H1 (cell line): ENCODE results near the gene MAML3. TPM values are rescaled to one million over a fixed set of nuclear protein-coding genes. Genes with fewer than 3 reads are reported as not detected.

Experiments used
- CREB1 ChIP-seq: IDR thresholded peaks from 2 replicates; pipeline ENCODE4 v1.6.1; 2012; ENCODE audit warnings: inconsistent platforms
- EGR1 ChIP-seq: IDR thresholded peaks from 2 replicates; pipeline ENCODE4 v1.6.1; 2011; ENCODE audit warnings: low read depth, low read length, borderline replicate concordance
- GABPA ChIP-seq: IDR thresholded peaks from 2 replicates; pipeline ENCODE4 v1.6.1; 2011; ENCODE audit warnings: mild to moderate bottlenecking, low read length, moderate library complexity, borderline replicate concordance; ENCODE audit not compliant: insufficient read depth
- HDAC6 ChIP-seq: IDR thresholded peaks from one replicate; pipeline ENCODE4 v1.7.1; 2012; ENCODE audit warnings: low read depth, mild to moderate bottlenecking, inconsistent platforms, low read length, moderate library complexity
- KDM4A ChIP-seq: IDR thresholded peaks from one replicate; pipeline ENCODE4 v1.7.1; 2012; ENCODE audit warnings: low read depth, mild to moderate bottlenecking, moderate library complexity, low read length, inconsistent platforms; ENCODE audit not compliant: severe bottlenecking
- MAFK ChIP-seq: IDR thresholded peaks from 2 replicates; pipeline ENCODE4 v1.6.1; 2012; ENCODE audit warnings: low read depth, mild to moderate bottlenecking, improper control_type of control experiment, low read length
- POLR2A ChIP-seq, 2 experiments: IDR thresholded peaks; 1 replicate in 1 of 2; 2 replicates in 1 of 2; pipeline ENCODE4 v1.6.1; 2011; ENCODE audit warnings: low read depth in 2 of 2, low read length in 2 of 2, mild to moderate bottlenecking in 2 of 2; ENCODE audit errors: control extremely low read depth in 1 of 2
- RAD21 ChIP-seq, 2 experiments: IDR thresholded peaks in 1 of 2; conservative IDR thresholded peaks in 1 of 2; 2 replicates each; pipeline ENCODE4 v1.6.1; 2011; ENCODE audit warnings: low read depth in 2 of 2, low read length in 2 of 2, improper control_type of control experiment in 1 of 2, inconsistent platforms in 1 of 2, mild to moderate bottlenecking in 1 of 2, moderate library complexity in 1 of 2
- SP2 ChIP-seq: IDR thresholded peaks from 2 replicates; pipeline ENCODE4 v1.6.1; 2012; ENCODE audit warnings: mild to moderate bottlenecking, low read length, inconsistent platforms
- TAF1 ChIP-seq: IDR thresholded peaks from 2 replicates; pipeline ENCODE4 v1.6.1; 2011; ENCODE audit warnings: mild to moderate bottlenecking, low read depth, low read length
- TBP ChIP-seq: IDR thresholded peaks from 2 replicates; pipeline ENCODE4 v1.6.1; 2011; ENCODE audit warnings: low read depth, low read length, improper control_type of control experiment
- polyA plus RNA-seq, 7 experiments: library from polyadenylated mRNA; depleted of rRNA in 3 of 7; stranded (reverse) in 5 of 7; unstranded in 2 of 7; fragments of >200 nt in 5 of 7; fragments of 200-250 nt in 2 of 7; gene quantifications; 1 replicate in 5 of 7; 2 replicates in 1 of 7; 4 replicates in 1 of 7; pipeline versions ENCODE4 v1.2.1 to v1.2.3, GENCODE V29; 2011 to 2013; ENCODE audit warnings: missing spikeins in 2 of 7, mixed read lengths in 2 of 7
- total RNA-seq: library from RNA; stranded (reverse); fragmentation: NEBNext Ultra II Directional; extraction: Animal tissue kit (Norgen Biotek cat#: 25700); gene quantifications from 2 replicates; pipeline ENCODE4 v1.2.1, GENCODE V29; 2021
- TF ChIP-seq, protein P1 (sequence below): fragments of 300-600 bp; sonication (generic); IDR thresholded peaks from 2 replicates; pipeline ENCODE4 v1.7.1; 2012; ENCODE audit warnings: low read length, moderate library complexity, mild to moderate bottlenecking, inconsistent platforms; ENCODE audit not compliant: insufficient replicate concordance

Gene MAML3
- total and polyA plus RNA-seq, 2 of the 8 experiments (the other 6 are each of a cell fraction or from before 2014, with no cell fraction given): 2.1 to 5.7 TPM

DNA sequence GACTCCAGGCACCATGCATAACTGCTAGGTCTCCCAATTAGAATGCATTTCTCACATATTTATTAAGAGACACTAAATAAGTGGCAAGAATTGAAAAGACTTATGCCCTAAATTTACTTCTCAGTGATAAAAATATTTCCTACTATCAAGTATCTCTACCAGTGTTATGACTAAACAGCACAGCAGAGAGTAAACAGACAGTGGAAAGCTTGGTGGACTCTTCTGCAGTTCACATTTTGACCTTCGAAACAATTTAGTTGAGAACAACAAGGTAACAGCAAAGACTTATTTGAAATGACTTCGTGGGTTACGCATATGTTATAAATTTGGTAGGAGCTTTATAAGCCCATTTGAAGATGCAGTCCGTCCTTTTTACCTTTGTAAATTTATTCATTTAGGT, 16.3 kb upstream of the MAML3 start (continued):
- TF ChIP-seq, protein P1, sequence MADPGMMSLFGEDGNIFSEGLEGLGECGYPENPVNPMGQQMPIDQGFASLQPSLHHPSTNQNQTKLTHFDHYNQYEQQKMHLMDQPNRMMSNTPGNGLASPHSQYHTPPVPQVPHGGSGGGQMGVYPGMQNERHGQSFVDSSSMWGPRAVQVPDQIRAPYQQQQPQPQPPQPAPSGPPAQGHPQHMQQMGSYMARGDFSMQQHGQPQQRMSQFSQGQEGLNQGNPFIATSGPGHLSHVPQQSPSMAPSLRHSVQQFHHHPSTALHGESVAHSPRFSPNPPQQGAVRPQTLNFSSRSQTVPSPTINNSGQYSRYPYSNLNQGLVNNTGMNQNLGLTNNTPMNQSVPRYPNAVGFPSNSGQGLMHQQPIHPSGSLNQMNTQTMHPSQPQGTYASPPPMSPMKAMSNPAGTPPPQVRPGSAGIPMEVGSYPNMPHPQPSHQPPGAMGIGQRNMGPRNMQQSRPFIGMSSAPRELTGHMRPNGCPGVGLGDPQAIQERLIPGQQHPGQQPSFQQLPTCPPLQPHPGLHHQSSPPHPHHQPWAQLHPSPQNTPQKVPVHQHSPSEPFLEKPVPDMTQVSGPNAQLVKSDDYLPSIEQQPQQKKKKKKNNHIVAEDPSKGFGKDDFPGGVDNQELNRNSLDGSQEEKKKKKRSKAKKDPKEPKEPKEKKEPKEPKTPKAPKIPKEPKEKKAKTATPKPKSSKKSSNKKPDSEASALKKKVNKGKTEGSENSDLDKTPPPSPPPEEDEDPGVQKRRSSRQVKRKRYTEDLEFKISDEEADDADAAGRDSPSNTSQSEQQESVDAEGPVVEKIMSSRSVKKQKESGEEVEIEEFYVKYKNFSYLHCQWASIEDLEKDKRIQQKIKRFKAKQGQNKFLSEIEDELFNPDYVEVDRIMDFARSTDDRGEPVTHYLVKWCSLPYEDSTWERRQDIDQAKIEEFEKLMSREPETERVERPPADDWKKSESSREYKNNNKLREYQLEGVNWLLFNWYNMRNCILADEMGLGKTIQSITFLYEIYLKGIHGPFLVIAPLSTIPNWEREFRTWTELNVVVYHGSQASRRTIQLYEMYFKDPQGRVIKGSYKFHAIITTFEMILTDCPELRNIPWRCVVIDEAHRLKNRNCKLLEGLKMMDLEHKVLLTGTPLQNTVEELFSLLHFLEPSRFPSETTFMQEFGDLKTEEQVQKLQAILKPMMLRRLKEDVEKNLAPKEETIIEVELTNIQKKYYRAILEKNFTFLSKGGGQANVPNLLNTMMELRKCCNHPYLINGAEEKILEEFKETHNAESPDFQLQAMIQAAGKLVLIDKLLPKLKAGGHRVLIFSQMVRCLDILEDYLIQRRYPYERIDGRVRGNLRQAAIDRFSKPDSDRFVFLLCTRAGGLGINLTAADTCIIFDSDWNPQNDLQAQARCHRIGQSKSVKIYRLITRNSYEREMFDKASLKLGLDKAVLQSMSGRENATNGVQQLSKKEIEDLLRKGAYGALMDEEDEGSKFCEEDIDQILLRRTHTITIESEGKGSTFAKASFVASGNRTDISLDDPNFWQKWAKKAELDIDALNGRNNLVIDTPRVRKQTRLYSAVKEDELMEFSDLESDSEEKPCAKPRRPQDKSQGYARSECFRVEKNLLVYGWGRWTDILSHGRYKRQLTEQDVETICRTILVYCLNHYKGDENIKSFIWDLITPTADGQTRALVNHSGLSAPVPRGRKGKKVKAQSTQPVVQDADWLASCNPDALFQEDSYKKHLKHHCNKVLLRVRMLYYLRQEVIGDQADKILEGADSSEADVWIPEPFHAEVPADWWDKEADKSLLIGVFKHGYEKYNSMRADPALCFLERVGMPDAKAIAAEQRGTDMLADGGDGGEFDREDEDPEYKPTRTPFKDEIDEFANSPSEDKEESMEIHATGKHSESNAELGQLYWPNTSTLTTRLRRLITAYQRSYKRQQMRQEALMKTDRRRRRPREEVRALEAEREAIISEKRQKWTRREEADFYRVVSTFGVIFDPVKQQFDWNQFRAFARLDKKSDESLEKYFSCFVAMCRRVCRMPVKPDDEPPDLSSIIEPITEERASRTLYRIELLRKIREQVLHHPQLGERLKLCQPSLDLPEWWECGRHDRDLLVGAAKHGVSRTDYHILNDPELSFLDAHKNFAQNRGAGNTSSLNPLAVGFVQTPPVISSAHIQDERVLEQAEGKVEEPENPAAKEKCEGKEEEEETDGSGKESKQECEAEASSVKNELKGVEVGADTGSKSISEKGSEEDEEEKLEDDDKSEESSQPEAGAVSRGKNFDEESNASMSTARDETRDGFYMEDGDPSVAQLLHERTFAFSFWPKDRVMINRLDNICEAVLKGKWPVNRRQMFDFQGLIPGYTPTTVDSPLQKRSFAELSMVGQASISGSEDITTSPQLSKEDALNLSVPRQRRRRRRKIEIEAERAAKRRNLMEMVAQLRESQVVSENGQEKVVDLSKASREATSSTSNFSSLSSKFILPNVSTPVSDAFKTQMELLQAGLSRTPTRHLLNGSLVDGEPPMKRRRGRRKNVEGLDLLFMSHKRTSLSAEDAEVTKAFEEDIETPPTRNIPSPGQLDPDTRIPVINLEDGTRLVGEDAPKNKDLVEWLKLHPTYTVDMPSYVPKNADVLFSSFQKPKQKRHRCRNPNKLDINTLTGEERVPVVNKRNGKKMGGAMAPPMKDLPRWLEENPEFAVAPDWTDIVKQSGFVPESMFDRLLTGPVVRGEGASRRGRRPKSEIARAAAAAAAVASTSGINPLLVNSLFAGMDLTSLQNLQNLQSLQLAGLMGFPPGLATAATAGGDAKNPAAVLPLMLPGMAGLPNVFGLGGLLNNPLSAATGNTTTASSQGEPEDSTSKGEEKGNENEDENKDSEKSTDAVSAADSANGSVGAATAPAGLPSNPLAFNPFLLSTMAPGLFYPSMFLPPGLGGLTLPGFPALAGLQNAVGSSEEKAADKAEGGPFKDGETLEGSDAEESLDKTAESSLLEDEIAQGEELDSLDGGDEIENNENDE: no peak
- TF ChIP-seq GABPA (no peak), SP2 (no peak), MAFK (no peak), EGR1 (no peak), RAD21 (IDR thresholded peaks at IDR 0.05 in 1 of 2, conservative IDR thresholded peaks at IDR 0.05 in 1 of 2; ENCODE audit: low read depth in 2 of 2, low read length in 2 of 2) (no peak), HDAC6 (no peak), CREB1 (no peak), POLR2A (IDR thresholded peaks at IDR 0.05; ENCODE audit: control extremely low read depth in 1 of 2, low read depth in 2 of 2, low read length in 2 of 2) (no peak), TAF1 (no peak), TBP (no peak), KDM4A (no peak)
